Activated naive CD4-positive, alpha-beta T cell (primary cell): ENCODE results near the gene APBB1IP.
"Not testable (repeated sequence)": the region's sequence is repeated elsewhere in the genome, so short reads cannot be mapped to it uniquely, and the experiment has no call there.

Source experiments
- DNase-seq, 4 experiments: peaks; one replicate each; lab custom pipeline; 2025; lab: John Stamatoyannopoulos, UW

The APBB1IP gene

GRCh38 chr10:26477501-26477900, 39.4 kb downstream of the APBB1IP start:
- DNase-seq = no peak

GRCh38 chr10:26478061-26478460, 39.9 kb downstream of the APBB1IP start:
- no peak for DNase-seq

- peak in 1 of 4 experiments; percentile 10 for DNase-seq
Measured at GRCh38 chr10:26479766-26480492, 41.8 kb downstream of the APBB1IP start.

- DNase-seq = no peak
Measured at GRCh38 chr10:26481315-26481692, 43.2 kb downstream of the APBB1IP start.

- DNase-seq = no peak
Measured at GRCh38 chr10:26481914-26482550, 43.9 kb downstream of the APBB1IP start.

GRCh38 chr10:26483554-26483953, 45.4 kb downstream of the APBB1IP start:
- no peak for DNase-seq

GRCh38 chr10:26485150-26485941, 47.2 kb downstream of the APBB1IP start:
- no peak for DNase-seq

- DNase-seq = no peak
Measured at GRCh38 chr10:26486304-26486703, 48.2 kb downstream of the APBB1IP start.

GRCh38 chr10:26486990-26487850, 49.1 kb downstream of the APBB1IP start:
- peak in 2 of 4 experiments; percentile 12 to 32 for DNase-seq

GRCh38 chr10:26488344-26488743, 50.2 kb downstream of the APBB1IP start:
- no peak for DNase-seq

GRCh38 chr10:26489081-26489480, 50.9 kb downstream of the APBB1IP start:
- no peak for DNase-seq

- DNase-seq = not testable (repeated sequence)
Measured at GRCh38 chr10:26490367-26490766, 52.2 kb downstream of the APBB1IP start.

GRCh38 chr10:26491276-26491675, 53.1 kb downstream of the APBB1IP start:
- no peak for DNase-seq

- DNase-seq = no peak
Measured at GRCh38 chr10:26491934-26492333, 53.8 kb downstream of the APBB1IP start.

- DNase-seq = not testable (repeated sequence)
Measured at GRCh38 chr10:26492725-26493124, 54.6 kb downstream of the APBB1IP start.

- no peak for DNase-seq
Measured at GRCh38 chr10:26494018-26494417, 55.9 kb downstream of the APBB1IP start.

GRCh38 chr10:26499426-26499825, 61.3 kb downstream of the APBB1IP start:
- DNase-seq = no peak

- DNase-seq = no peak
Measured at GRCh38 chr10:26502986-26503385, 64.8 kb downstream of the APBB1IP start.

GRCh38 chr10:26503911-26504310, 65.8 kb downstream of the APBB1IP start:
- peak in 1 of 4 experiments; percentile 8 for DNase-seq

GRCh38 chr10:26504429-26504828, 66.3 kb downstream of the APBB1IP start:
- DNase-seq = not testable (repeated sequence)

- no peak for DNase-seq
Measured at GRCh38 chr10:26505491-26505890, 67.3 kb downstream of the APBB1IP start.

GRCh38 chr10:26506736-26507135, 68.6 kb downstream of the APBB1IP start:
- DNase-seq = no peak
